ENCODE measurements around the gene RNF123.

Gene RNF123

DNA sequence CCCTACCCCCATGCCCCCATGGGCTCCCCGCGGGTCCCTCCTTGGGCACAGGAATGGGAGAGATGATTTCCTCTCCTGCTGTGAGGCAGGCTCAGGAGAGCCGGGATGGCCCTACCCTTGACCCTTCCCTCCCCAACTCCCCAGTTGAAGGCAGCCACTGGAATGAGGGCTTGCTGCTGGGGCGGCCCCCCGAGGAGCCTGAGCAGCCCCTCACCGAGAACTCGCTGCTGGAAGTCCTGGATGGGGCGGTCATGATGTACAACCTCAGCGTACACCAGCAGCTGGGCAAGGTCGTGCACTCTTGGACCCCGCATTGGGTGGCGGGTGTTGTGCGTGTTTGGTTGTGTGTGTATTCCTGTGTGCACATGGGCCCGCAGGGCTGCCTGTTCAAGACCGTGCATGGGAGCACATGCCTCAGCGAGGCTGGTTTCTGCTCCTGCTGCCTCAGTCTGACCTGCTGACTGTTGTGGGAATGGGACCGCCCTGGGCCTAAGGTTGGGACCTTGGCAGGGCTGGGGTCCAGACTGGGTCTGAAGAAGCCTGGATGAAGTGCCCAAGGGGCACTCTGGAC is 16.1 kb downstream of the RNF123 start:
- no peak for DNase-seq

DNA sequence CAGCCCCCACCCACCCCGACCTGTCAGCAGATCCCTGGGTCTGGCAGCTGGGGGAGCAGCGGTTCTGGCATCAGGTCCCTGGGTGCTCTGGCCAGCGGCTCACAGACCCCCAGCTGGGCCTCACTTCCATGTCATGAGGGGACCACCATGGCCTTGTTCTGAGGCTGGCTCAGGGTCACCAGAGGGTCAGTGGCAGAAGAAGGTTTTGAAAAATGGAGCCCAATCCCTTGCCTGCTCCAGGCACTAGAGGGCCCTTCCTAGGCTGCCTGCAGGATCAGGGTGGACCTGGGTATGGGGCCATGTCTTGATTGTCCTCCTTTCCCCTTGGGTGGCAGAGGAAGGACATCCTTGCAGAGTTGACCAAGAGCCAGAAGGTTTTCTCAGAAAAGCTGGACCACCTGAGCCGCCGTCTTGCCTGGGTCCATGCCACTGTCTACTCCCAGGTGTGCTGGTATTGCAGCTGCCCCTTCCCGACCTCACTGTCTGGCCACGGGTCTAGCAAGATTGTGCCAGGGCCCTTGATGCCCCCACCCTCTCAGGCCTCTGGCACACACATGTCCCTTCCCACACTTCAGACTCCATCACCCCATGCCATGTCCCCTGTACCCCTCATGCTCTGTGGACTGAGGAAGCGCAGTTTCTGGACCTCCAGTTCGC is 17.2 kb downstream of the RNF123 start:
- no peak for DNase-seq

DNA sequence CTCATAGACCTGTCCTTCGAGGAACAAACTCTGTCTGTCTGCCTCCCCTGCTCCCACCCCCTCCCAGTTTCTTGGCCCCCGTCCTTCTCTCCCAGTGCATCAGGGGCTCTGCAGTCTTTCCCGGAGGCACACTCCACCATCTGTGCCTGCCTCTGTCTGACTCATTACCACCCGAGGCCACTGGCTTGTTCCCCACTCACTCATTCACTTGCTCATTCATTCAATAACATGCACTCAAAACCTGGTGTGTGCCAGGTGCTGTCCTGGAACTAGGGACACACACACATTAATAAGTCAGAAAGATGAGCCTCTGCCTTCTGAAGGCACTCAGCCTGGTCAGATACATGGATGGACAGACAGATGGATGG is 17.7 kb downstream of the RNF123 start:
- no peak for DNase-seq

DNA sequence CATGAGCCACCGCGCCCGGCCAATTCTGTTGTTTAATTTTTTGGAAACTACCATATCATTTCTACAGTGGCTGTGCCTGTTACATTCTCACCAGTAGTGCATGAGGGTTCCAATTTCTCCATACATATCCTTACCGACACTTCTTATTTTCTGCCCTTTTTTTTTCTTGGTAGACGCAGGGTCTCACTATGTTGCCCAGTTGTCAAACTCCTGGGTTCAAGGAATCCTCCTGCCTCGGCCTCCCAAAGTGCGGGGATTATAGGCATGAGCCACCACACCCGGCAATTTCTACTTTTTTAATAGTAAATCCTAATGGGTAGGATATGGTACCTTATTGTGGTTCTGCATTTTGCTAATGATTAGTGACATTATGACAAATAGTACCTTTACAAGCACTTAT is 20.5 kb downstream of the RNF123 start:
- no peak for DNase-seq

DNA sequence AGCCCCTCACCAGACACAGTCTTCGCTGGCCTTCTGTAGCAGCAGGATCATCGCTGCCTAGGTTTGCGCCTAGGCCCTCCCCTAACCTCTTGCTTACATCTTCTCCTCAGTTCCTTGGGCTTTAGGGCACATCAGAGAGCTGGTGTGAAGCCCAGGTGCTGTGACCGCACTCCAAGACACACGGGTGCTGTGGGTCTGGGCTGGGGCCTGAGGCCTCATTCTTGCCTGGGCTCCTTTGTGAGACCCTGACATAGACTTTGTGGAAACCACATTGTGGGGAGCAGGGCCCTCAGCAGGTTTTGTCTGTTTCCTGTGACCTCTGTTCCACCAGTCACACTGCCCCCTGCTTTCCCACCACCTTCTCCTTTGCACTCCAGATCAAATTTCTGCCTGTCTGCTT is 22.1 kb downstream of the RNF123 start:
- no peak for DNase-seq

DNA sequence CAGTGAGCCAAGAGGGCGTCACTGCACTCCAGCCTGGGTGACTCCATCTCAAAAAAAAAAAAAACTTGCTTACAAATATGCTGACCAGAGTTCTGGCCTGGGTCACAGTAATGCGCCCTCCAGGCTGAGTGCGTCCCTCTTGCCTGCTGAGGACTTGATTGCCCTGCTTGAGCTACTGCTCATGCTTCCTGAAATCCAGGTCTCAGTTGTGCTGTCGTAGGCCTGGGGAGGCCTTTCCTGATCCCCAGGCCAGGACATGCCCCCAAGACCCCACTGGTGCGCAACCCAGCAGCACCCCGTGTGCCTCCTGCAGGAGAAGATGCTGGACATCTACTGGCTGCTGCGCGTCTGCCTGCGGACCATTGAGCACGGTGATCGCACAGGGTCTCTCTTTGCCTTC is 22.8 kb downstream of the RNF123 start:
- no peak for DNase-seq

DNA sequence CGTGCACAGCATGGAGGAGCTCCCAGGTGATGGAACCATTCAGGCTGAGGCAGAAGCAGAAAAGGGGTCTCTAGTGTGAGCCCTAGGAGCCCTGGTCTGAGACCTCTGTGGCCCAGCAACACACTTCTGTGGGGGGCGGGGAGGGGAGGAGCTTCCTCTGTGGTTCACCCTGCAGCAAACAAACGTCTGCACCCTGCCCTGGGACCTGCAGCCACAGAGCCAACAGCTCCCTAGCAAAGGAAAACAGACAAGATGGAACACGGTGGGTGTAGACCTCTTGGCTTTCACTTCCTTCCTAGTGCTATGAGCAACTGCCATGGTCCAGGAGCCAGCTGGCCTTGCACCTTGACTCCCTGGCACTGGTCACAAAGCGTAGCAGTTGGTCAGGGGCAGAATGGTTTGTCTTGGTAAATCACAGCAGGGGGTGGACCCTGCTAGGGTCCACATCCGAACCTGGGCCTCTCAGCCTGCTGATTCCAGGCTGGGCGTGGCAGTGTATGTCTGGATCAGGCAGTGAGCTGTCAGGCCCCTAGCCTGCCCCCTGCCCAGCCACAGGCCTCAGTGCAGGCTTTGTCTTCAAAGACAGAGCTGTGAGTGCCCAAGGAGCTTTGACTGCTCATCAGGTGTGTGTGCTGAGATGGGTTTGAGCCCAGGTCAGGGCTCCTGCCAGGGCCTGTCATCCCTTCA is 23.4 kb downstream of the RNF123 start:
- DNase-seq: no peak

DNA sequence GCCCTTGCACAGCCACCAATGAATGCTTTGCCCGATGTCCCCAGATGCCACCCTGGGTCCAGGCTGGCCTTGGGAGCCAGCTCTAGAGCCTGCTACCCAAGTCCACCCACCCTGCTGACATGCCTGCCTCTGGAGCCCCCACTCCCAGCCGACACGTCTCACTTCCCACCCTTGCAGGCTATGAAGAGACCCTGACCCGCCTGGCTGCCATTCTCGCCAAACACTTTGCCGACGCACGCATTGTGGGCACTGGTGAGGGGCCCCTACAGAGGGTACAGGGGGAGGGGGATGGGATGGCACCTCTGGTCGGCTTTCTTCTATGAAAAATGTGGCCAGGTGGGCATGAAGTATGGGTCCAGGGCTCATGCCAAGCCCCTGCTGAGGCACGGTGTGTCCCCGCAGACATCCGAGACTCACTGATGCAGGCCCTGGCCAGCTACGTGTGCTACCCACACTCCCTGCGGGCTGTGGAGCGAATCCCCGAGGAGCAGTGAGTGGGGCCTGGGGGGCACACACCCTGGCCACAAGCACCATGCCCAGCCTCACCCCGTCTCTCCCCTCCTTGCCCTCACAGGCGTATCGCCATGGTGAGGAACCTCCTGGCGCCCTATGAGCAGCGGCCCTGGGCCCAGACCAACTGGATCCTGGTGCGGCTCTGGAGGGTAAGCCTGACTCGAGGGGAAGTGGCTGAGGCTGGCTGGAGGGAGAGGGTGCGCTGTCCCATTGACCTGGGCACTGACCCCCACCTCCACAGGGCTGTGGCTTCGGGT is 24.2 kb downstream of the RNF123 start:
- no peak for DNase-seq

DNA sequence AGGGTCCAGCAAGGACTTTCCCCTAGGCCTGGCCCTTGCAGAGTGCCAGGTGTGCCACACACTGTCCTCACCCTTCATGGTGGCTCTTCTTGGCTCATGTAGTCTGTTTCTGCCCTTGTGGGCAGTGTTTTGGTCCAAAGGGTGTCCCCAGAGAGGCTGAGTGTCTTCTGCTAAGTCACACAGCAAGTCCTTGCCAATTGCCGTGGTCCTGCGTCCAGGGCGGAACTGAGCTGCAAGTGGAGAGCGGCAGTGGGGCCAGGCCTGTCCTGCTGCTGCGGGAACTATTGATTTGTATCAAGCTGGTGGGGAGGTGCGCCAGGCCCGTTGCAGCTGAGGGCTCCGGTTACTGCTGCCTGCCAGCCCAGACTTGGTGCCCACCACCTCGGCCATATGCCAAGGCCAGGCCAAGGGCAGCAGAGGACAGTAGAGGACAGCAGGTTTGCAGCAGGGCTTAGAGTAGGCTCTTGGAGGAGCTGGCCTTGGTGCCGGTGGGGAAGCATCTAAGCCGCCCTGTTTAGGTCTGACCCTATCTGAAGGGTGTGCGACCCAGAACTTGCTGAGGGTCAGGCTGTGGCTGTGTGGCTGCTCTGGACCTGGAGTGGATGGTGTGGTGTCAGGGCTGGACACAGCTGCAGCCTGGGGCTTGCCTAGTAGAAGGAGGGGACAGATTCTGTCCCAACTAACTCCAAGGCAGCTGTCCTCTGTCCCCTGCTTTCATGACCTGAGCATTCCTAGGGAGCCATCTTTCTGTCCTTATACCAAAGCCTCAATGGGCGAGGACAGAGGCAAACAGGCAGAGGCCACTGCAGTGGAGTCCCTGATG is 25.6 kb downstream of the RNF123 start:
- no peak for DNase-seq

DNA sequence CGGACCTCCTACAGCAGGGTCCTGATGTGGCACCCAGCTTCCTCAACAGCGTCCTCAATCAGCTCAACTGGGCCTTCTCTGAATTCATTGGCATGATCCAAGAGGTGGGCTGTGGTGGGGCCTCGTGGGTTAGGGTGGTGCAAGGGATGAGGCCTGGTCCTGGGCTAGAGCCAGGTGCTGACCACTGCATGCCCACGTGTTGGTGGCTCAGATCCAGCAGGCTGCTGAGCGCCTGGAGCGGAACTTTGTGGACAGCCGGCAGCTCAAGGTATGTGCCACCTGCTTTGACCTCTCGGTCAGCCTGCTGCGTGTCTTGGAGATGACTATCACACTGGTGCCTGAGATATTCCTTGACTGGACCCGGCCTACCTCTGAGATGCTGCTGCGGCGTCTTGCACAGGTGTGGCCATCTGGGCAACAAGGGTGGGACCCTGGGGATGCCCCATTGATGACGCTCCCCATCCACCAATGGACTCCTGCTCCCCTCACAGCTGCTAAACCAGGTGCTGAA is 26.3 kb downstream of the RNF123 start:
- no peak for DNase-seq

DNA sequence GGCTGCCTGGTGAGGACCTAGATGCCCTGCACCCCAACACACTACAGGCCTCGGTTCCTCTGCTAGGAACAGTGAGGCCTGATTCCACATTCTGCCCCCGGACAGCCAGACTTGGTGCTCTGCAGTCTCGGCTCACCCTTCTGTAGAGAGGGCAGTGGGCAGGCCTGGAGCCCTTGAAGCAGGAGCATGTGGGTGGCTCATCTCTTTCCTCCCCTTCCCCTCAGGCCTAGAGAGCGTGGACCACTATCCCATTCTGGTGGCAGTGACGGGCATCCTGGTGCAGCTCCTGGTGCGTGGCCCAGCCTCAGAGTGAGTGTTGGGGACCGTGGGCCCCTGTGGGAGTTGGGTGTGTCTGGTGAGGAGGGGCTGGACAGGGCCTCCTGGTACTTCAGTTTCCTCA is 26.8 kb downstream of the RNF123 start:
- DNase-seq: no peak

DNA sequence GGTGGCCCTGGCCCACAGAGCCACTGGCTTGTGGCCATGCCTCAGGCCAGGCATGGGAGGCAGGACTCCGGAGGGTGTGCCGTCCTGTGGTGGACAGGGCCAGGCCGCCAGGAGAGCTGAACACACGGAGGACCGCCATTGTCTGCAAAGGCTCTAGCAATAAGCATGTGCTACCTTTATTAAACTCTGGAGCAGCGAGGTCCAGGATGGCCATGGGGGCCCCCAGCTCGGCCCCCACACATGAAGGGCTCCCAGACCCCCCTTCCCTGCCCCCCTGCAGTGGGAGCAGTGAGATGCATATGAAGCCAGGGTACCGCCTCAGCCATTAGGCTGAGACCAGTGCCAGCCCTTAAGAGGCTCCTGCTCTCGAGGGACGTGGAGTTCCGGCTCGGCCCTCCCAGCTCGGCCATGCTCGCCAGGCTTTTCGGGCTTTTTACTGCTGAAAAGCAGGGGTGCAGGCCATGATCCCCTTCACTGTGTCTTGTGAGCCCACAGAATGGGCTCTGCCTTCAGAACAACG is 27.4 kb downstream of the RNF123 start:
- no peak for DNase-seq

DNA sequence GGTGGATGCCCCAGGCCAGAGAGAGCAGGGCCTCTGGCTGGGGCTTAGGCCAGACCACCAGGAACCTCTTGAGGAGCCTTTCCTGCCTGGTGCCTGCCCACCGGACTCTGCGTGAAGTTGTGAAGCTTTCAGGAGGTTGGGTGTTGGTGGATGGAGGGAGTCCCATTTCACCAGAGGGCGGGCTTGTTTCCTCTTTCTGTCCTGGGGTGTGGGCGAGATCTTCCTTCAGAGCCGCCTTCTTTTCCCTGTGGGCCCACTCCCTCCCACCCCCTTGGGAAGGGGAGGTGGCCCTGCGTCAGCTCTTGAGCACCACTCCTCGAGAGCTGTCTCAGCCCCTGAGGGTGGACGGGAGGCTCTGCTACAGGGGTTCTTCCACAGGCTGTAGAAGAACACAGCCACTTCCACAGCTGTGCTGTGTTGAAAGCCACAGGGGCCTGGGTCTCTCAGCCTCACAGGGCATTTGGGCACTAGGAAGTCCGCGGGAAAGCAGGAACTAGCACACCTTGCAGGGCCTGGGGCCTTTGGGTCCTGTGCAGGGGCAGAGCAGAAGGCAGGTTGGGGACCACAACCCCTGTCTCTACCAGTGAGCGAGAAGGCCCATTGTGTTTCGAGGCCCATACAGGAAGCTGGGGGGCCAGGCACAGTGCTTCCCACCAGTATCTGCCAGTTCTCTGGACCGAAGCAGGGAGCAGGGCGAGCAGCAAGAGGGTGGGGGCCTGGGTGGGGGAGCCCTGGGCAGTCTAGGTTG is 28.0 kb downstream of the RNF123 start:
- DNase-seq: no peak

DNA sequence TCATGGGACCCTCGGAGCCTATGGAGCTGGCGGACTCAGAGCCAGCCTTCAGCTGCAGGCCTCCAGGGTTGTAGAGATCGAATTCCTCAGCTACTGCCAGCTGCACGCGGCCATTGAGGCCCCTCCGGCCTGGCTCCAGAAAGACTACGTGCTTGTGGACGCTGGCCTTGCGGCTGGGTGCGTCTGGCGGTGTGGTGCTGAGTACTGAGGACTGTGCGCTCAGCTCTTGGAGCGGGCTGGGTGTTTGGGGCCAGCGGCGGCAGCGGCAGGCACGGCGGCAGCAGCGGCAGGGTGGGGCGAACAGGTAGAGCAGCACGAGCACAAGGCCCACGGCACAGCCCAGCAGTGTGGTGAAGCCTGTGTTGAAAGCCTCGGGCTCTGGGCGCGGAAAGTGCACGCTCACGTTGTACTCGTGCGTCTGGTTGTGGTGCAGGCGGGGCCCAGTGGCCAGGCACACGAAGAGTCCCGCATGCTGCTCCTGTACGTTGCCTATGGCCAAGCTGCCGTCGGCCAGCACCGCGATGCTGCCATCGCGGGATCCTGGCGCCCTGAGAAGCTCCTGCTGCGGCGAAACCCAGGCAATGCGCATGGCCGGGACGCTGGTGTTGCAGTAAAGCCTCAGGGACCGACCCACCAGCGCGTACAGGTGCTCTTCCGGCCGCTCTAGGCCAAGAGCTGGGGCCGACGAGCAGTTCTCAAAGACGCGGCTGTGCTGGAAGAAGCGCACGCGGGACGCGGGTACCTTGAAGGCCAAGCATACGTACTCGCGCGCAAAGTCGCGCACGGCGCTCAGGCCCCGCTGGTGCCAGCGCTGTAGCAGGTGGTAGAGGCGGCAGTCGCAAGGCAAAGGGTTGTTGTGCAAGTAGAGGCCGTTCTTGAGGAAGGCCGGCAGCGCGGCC is 28.9 kb downstream of the RNF123 start:
- no peak for DNase-seq

DNA sequence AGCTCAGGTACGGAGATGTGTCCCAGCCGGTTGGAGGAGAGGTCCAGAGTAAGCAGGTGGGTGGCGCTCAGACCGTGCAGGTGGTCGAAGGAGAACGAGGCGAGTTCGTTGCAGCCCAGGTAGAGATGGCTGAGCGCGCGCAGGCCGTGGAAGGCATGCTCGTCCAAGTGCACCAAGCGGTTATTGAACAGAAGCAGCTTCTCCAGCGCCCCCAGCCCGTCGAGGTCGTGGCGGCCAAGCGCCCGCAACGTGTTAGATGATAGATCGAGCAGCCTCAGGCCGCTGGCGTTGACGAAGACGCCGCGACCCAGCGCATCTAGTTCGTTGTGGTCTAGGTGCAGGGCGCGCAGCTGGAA is 29.5 kb downstream of the RNF123 start:
- DNase-seq: no peak

DNA sequence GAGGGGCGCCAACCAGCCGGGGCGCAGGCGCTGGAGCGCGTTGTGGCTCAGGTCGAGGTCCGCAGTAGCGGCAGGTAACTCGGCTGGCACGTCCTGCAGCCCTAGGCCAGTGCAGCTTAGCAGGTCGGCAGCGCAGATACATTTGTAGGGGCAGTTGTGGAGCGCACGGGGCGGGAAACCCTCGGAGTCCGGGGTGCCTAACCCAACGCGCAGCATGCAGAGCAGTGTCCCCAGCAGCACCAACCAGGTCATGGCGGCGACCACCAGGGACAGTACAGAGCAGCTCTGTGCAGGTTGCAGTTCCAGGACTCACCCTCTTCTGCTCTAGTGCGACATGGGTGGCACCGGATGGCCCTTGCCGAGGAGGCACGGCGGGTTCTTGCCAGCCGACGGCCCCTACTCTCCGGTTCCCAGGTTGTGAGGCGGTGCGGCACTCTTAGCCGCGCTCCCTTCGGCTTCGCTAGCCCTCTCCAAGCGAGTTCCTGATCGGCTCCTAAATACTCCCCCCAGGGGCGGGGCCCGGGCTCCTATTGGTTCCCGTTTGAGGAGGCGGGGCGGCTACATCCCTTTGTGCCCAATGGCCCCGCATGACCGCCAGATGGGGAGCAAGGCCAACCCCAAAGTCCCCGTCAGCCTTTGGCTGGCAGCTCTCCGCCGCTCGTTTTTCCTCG is 30.0 kb downstream of the RNF123 start, which contains the start of gene AMIGO3:
Gene AMIGO3 (minus strand): TSS at position 471 of the 671 bp plus-strand sequence. CDS start 219 bp downstream, at position 252.
- DNase-seq: peak; percentile 43

DNA sequence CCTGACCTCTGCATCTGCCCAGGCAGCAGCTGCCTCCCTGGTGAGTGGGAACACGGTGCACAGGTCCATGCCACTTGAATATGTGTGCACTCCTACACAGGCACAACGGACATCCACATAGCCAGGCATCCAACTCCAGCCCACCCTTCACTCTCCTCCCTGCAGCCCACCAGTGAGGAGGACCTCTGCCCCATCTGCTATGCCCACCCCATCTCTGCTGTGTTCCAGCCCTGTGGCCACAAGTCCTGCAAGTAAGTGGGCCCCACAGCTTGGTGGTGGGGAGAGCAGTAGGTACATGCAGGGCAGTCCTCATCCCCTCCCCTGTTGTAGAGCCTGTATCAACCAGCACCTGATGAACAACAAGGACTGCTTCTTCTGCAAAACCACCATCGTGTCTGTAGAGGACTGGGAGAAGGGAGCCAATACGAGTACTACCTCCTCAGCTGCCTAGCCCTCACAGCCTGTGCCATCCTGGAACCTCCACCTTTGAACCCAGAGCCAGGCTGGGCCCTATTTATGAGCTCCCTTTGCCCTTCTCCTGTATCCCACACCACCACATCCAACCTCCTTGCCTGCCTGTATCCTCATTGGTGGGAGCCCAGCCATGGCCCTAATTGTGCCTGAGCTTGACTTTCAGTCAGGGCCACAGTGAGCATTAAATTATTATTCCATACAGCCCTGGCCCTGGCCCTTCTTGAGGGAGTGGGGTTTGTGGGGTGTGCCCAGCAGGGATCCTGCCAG is 31.7 kb downstream of the RNF123 start:
- DNase-seq: no peak

DNA sequence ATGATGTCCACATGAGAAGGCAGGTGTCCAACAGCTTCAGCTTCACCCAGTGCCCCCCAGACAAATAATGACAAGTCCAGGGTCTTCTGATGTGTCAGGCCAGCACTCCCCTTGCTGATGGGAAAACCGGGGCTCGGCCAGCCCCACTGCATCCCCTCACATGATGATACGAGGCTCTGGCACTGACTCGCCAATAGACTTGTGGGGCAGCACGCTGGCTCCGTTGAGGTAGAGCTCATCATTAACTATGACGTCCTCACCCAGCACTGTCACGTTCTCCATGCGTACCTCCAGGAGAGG is 32.2 kb downstream of the RNF123 start:
- no peak for DNase-seq
